ENCODE data around the gene LRRC14B. TPM values are rescaled to one million over a fixed set of nuclear protein-coding genes. Genes with fewer than 3 reads are reported as not detected.

The LRRC14B gene
- total and polyA plus RNA-seq, 7 donors = 0.66 TPM; not detected in 6

DNA sequence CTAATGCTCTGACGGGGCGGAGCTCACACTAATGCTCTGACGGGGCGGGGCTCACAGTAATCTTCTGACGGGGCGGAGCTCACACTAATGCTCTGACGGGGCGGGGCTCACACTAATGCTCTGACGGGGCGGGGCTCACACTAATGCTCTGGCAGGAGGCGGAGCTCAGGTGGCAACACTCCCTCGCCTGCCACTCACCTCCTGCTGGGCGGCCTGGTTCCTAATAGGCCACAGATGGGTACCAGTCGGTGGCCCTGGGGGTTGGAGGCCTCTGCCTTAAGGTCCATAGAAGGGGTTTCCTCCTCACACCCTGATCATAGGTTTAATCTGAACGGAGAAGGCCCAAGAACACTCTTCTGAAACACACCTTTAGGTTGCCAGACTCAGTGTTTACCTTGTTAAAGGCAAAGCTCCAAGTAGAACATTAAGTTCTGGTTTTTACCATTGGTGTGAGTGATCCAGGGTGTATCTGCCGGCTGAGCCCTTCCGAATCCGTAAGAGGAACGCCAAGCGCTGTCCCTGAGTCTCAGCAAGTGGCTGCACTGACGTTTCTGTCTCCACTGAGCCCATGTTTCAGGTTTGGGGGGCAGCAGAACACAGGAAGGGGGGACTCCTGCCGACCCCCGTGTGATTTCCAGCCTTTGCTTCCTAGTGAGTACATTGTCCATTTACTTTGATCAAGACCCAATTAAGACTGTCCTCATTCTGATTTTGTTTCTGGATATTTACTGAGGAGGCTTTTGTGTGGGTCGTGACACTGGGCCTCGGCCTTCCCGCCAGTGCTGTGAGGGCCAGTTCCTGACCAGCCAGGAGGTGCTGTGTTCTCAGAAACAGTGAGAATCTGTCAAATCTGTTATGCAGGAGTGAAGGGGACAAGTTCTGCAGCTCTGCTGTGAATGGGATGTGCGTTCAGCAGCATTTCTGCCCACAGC is 24.6 kb upstream of the LRRC14B start:
- DNase-seq = peak; percentile 56
- WGBS, 2 donors = 86 to 94% methylated on average over 26 to 27 of the region's 27 CpGs
- Histone ChIP-seq H3K27me3 (no peaks in the 10 kb centered on the region), H3K4me1 (peaks cover 0 to 4% (median 0%) of the 10 kb centered on the region in 4 donors), H3K4me3 (no peak overlapping the region), H3K36me3 (no peaks in the 10 kb centered on the region), H3K9me3 (no peaks in the 10 kb centered on the region), H3K27ac (no peak overlapping the region)
- TF ChIP-seq, protein P1, sequence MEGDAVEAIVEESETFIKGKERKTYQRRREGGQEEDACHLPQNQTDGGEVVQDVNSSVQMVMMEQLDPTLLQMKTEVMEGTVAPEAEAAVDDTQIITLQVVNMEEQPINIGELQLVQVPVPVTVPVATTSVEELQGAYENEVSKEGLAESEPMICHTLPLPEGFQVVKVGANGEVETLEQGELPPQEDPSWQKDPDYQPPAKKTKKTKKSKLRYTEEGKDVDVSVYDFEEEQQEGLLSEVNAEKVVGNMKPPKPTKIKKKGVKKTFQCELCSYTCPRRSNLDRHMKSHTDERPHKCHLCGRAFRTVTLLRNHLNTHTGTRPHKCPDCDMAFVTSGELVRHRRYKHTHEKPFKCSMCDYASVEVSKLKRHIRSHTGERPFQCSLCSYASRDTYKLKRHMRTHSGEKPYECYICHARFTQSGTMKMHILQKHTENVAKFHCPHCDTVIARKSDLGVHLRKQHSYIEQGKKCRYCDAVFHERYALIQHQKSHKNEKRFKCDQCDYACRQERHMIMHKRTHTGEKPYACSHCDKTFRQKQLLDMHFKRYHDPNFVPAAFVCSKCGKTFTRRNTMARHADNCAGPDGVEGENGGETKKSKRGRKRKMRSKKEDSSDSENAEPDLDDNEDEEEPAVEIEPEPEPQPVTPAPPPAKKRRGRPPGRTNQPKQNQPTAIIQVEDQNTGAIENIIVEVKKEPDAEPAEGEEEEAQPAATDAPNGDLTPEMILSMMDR (IDR thresholded peaks at IDR 0.05) = no peak
- intact Hi-C loops (cut with DNase I) = no loop called here

DNA sequence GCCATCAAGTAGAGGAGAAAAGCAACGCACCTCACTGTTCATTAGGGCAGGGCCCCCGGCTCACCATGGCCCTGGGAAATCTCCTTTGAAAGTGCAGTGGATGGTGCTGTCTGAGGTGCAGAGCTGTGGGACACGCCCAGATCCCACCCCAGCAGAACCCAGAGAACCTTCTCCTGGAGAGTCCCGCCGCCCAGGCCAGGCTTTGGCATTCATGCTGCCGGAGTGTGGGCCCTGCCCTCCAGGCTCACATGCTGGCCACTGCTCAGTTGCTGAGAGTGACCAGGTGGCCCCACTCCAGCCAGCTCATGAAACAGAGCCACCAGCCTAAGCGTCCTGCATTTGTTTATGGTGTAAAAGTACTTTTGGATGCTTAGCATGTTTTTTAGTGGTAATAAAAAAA is 23.8 kb upstream of the LRRC14B start:
- peak; percentile 46 for DNase-seq
- Histone ChIP-seq H3K27me3 (no peaks in the 10 kb centered on the region), H3K36me3 (no peaks in the 10 kb centered on the region), H3K4me3 (no peak overlapping the region), H3K4me1 (peaks cover 0 to 4% (median 0%) of the 10 kb centered on the region in 4 donors), H3K27ac (no peak overlapping the region), H3K9me3 (no peaks in the 10 kb centered on the region)
- intact Hi-C loops (cut with DNase I) = no loop called here
- TF ChIP-seq EP300 (IDR thresholded peaks at IDR 0.05) = no peak
- TF ChIP-seq POLR2A (IDR thresholded peaks at IDR 0.05) = no peak
- no peak for TF ChIP-seq POLR2AphosphoS5 (IDR thresholded peaks at IDR 0.05)
- TF ChIP-seq, protein P1 (IDR thresholded peaks at IDR 0.05) = no peak
- 82 to 87% methylated on average over 7 of the region's 7 CpGs for WGBS, 2 donors

DNA sequence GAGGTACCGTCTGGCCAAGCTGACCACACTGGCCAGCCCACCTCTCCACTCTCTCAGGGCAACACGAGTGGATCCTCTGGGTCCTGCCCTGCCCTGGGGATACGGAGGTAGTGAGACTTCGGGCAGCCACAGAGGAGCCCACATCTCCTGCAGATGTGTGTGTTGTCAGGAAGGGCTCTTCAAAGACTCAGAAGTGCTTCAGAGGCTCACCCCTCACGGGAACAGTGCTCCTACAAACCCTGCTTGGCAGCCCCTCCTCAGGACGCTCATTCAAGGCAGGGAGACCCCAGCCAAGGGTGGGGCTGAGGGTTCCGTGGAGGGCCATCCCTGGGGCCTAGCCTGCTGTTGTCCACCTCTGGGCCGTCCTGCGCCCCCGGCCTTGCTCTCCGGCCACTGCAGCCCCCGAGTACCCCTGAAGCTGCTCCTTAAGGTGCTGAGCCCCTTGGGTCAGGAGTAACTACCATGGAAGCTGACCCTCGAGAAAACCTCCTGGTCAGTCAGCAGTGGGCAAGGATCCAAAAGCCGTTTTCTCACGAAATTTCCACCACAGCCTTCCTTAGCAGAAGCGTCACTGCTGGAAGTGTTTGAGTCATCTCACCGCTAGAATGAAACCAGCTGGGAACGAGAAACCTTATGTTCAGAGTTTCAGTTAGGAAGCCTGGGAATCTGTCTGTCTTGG is 23.2 kb upstream of the LRRC14B start:
- 77% methylated on average over 18 of the region's 18 CpGs for WGBS, 2 donors
- H3K36me3 ChIP-seq = no peaks in the 10 kb centered on the region
- H3K9me3 ChIP-seq = no peaks in the 10 kb centered on the region
- no peak overlapping the region for H3K27ac ChIP-seq
- H3K27me3 ChIP-seq = no peaks in the 10 kb centered on the region
- intact Hi-C loops (cut with DNase I) = no loop called here
- TF ChIP-seq, protein P1 (IDR thresholded peaks at IDR 0.05) = no peak
- no peak for TF ChIP-seq EP300 (IDR thresholded peaks at IDR 0.05)
- peak in 1 of 4 donors; percentile 8 for TF ChIP-seq POLR2AphosphoS5 (IDR thresholded peaks at IDR 0.05)
- H3K4me3 ChIP-seq = no peak overlapping the region
- DNase-seq = peak; percentile 62
- peaks cover 0 to 4% (median 0%) of the 10 kb centered on the region in 4 donors for H3K4me1 ChIP-seq

DNA sequence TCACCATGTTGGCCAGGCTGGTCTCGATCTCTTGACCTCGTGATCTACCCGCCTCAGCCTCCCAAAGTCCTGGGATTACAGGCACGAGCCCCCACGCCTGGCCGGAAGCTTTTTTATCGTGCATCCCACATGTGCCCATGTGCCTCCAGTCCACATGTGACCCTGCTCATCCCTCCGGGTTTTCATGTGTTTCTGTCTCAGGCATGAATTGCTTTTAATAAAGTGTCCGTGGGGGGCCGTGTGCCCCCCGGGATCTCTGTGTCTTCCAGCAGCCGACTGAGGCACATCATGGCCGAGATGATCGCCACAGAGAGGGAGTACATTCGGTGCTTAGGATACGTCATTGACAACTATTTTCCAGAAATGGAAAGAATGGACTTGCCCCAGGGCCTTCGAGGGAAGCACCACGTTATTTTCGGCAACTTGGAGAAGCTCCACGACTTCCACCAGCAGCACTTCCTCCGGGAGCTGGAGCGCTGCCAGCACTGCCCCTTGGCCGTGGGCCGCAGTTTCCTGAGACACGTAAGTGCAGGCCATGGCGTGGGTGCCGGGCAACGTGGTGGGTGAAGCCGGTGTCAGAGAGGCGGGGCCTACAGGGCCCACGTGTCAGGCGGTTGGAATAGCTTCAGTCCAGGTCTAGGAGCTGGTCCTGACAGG is 22.1 kb upstream of the LRRC14B start:
- H3K4me3 ChIP-seq = no peak overlapping the region
- DNase-seq = peak; percentile 70
- intact Hi-C loops (cut with DNase I) = no loop called here
- TF ChIP-seq POLR2A (IDR thresholded peaks at IDR 0.05) (no peak), POLR2AphosphoS5 (IDR thresholded peaks at IDR 0.05) (peak in 1 of 4 donors; percentile 43), EP300 (IDR thresholded peaks at IDR 0.05) (no peak)
- TF ChIP-seq, protein P1 (IDR thresholded peaks at IDR 0.05) = no peak
- no peaks in the 10 kb centered on the region for H3K27me3 ChIP-seq
- WGBS, 2 donors = 81 to 82% methylated on average over 32 of the region's 32 CpGs
- H3K27ac ChIP-seq = no peak overlapping the region
- H3K36me3 ChIP-seq = no peaks in the 10 kb centered on the region
- peaks cover 0 to 4% (median 0%) of the 10 kb centered on the region in 4 donors for H3K4me1 ChIP-seq
- H3K9me3 ChIP-seq = no peaks in the 10 kb centered on the region

All from sigmoid colon (tissue), 7 donors.